Epithelial cell of alveolus of lung (primary cell): ENCODE measurements around the gene PARL. TPM values are rescaled to one million over a fixed set of nuclear protein-coding genes. Genes with fewer than 3 reads are reported as not detected.

ENCODE experiments used
- total RNA-seq: library from RNA; depleted of rRNA; stranded (reverse); fragments of >200 nt; gene quantifications from 2 replicates; pipeline ENCODE4 v1.2.1, GENCODE V29; 2015

The PARL gene, protein sequence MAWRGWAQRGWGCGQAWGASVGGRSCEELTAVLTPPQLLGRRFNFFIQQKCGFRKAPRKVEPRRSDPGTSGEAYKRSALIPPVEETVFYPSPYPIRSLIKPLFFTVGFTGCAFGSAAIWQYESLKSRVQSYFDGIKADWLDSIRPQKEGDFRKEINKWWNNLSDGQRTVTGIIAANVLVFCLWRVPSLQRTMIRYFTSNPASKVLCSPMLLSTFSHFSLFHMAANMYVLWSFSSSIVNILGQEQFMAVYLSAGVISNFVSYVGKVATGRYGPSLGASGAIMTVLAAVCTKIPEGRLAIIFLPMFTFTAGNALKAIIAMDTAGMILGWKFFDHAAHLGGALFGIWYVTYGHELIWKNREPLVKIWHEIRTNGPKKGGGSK
- total RNA-seq: 45.5 and 58.1 TPM in 2 replicates

DNA sequence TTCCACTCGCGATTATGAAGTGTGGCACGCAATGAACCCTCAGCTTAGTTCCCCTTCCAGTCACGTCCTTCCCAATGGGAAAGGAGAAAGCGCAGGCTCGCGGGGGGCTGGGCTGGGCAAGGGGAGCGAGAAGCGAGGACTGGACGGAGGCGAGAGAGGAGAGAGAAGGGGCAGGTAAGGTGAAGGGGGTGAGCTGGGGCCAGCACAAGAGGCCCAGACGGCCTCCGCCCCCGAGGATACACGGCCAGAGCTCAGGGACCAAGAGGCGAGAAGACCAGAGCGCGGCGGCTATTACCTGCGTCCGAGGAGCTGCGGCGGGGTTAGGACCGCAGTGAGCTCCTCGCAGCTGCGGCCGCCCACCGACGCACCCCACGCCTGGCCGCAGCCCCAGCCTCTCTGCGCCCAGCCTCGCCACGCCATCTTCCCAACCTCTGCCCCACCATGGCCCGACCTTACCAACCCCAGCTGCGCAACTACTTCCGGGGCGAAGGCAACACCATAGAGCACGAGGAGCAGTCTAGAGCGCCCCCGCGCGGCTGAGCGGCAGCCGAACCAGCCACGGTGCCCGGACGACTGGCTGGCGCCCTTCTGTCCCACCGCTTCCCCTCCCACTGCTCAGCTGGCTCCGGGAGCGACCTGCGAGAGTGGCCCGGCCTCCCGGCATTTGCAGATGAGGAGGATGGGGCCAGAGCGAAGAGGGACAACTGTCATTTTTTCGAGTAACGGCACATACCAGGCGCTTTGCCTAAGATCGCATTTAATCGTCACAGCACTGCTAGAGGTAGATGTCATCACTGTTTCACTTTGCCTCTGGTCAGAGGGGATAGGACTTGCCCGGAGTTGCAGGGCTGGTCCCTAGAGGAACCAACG is at the start of gene PARL:
PARL (minus strand) TSS at position 454 of the 870 bp plus-strand sequence; CDS start at position 420, 34 bp downstream.

DNA sequence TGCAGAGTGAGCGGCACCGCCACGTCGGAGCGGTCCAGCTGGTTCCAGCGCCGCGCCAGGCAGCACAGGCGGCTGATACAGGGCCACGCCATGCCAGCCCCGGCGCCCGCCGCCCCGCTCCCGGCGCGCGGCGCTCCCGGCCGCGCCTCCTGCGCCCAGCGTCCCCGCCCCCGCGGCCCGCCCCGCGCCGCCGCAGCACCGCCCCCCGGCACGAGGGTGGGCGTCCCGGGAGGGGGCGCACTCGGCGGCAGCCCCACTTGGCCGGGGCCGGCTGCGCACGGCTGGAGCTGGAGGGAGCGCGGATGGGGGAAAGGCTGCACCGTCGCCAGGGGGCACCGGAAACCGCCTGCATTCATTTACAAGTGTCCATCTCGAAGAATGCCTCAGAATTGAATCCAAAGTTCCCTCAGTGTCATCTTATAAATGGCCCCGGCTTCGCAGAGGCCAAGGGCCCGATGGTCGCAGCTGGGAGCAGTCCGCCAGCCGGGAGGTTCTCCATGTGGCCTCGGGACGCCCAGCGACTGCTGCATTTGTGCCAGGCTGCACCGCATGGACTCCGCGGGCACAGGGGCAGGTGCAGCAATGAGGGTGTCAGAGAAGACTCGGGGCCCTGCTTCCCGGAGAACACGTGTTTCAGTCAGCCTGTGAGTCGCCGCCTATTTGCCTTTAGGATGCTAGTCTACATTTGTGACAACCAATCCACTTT is 59.1 kb downstream of the PARL start, which contains the start of gene MAP6D1:
MAP6D1 (minus strand) TSS at position 122 of the 706 bp plus-strand sequence; CDS start at position 92, 30 bp downstream.

Other genes with a start within 250 kb of the PARL start
- 20.2 and 80.7 TPM in 2 replicates for gene KLHL24, start 249.3 kb downstream of the PARL start, total RNA-seq
- 25.1 and 33.2 TPM in 2 replicates for gene YEATS2, start 187.1 kb downstream of the PARL start, total RNA-seq
- 1.4 and 3.5 TPM in 2 replicates for gene MAP6D1, start 59.3 kb downstream of the PARL start, total RNA-seq
- 6.1 and 9.7 TPM in 2 replicates for gene ABCC5, start 133.0 kb upstream of the PARL start, total RNA-seq
- gene HTR3D, start 146.9 kb upstream of the PARL start, total RNA-seq: not detected in 2 replicates
- not detected in 2 replicates for gene HTR3C, start 168.2 kb upstream of the PARL start, total RNA-seq
- not detected in 2 replicates for gene HTR3E, start 212.2 kb upstream of the PARL start, total RNA-seq